NCI-H128 (cell line): Measurements from ENCODE around the gene ATP5IF1.

ENCODE experiments used
- DNase-seq: peaks from one replicate; lab custom pipeline; 2025; ENCODE audit not compliant: unreplicated experiment; lab: John Stamatoyannopoulos, UW

Gene ATP5IF1

DNA sequence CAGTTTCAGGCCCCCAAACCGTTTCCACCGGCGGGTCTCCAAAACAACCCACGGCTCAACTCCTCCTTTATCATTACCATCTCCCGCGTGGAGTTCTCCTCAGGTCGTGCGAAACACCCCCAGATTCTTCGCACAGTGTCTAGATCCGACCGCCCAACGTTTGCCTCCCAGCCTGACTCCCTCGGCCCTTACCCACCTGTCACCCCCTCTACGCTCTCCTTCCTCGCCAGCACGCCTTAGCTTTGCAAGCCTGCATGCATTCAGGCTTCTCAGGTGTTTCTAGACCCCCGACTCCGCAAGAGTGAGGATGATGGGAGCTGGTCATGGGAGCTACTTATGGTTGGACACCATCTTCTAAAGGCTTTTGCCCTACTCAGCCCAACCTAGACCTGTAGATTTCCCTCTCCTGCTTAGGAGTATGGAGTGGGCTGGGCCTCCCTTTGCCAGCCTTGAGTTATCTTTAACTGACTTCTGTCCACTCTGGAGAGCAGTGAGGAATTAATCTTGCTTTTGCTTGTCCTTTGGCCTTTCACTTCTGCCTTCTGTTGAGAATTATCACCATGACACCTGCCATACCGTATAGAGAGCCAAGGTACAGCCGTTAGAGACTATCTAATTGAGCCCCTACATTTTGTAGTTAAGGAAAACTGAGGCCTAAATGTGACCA, 865 bp downstream of the ATP5IF1 start:
- DNase-seq = no peak

GRCh38 chr1:28239004-28239403, 3.1 kb downstream of the ATP5IF1 start:
- no peak for DNase-seq

- no peak for DNase-seq
Observed at GRCh38 chr1:28240024-28240423, 4.1 kb downstream of the ATP5IF1 start.

GRCh38 chr1:28241638-28242241, 5.8 kb downstream of the ATP5IF1 start:
- no peak for DNase-seq

DNA sequence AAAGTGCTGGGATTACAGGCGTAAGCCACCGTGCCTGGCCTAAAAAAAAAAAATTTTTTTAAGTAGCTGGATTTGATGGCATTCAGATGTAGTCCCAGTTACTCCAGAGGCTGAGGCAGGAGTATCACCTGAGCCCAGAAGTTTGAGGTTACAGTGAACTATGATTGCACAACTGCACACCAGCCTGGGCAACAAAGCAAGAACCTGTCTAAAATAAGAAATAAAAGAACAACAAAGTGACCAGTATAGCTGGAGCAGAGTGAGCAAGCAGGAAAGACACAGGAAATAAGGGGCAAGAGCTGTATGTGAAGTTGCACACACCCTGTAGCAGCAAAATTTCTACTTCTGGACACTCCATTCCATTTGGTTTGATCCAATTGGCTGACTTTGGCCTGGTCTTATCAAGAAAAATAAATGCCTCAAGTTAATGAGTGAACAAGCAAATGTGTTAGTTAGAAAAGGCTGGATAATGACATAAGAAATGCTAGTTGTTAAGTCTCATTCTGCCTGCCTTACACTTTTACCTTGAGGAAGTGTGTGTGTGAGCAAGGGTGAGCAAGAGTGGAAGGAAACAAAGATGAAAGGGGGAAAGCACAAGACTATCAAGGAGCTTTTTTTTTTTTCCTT, 7.9 kb downstream of the ATP5IF1 start:
- no peak for DNase-seq

- no peak for DNase-seq
Observed at GRCh38 chr1:28244549-28245251, 8.8 kb downstream of the ATP5IF1 start.

- DNase-seq = no peak
Observed at GRCh38 chr1:28246427-28246832, 10.5 kb downstream of the ATP5IF1 start.

DNA sequence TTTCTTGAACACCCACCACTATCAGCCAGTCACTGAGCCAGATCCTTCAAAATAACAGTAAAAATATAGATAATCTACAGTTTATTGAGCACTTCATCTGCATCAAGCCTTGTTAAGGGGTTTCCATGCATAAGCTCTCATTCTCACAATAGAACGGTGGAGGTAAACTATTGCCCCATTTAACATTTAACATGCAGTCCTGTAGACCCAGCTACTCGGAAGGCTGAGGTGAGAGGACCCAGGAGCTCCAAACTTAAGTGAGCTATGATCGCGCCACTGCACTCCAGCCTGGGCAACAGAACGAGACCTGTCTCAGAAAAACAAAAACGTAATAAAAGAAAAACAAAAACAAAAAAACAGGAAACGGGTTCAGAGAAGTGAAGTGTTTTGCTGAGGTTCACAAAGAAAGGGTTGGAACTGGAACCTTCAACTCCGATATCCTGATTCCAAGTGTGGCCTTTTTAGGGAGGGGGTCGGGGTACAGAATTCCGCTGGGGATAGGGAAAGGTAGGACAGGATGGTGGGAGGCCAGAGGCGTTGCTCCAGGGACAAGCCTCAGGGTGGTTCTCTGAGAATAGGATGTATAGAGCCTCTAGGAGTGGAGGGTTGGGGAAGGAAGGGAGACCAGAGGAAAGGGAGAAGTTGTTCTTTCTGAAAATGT, 11.8 kb downstream of the ATP5IF1 start:
- no peak for DNase-seq

GRCh38 chr1:28248273-28249012, 12.5 kb downstream of the ATP5IF1 start:
- DNase-seq = peak; percentile 39

- DNase-seq = no peak
Observed at GRCh38 chr1:28249013-28249865, 13.3 kb downstream of the ATP5IF1 start.

DNA sequence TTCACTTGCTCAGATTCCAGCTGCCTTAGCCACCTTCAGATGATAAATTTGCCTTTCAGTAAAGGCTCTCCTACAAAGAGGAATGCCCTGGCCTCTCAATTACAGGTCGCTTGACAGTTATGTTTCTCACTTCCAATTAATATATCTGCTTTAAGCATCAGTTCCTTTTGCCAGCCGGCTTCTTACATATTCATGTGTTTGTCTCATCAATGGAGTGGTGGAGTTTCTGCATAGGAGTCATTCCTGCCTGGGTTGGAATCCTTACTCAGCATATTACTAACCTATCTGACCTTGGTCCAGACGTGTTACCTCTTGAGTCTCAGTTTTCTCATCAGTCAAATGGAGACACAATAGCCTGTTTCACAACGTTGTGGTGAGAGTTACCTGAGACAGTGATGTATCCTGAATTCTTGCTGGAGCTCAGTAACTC, 14.0 kb downstream of the ATP5IF1 start:
- DNase-seq = no peak

DNA sequence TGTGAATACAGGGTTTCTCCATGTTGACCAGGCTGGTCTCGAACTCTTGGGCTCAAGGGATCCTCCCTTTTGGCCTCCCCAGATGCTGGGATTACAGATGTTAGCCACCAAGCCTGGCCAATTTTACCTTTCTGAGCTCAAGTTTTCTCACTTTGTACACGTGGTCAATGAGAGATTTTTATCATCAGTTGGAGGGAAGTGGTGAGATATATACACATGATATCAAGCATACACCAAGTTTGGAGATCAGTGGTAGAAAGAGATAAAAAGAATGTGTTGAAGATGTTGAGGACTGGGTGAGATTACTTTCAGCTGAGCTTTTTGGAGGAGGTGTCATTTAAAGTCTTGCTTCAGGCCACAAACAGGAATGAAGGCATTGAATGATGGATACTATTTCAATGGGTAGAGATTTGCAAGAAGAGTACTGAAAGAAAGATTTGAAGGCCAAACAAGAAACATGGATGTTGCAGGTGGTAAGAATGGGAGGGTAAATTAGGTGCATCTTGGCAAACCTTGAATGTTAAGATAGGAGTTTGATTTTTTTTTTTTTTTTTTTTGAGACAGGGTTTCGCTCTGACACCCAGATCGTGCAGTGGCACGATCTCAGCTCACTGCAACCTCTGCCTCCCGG, 20.4 kb downstream of the ATP5IF1 start:
- DNase-seq = no peak

- DNase-seq = no peak
Observed at GRCh38 chr1:28257736-28258135, 21.8 kb downstream of the ATP5IF1 start.

- DNase-seq = no peak
Observed at GRCh38 chr1:28258628-28259251, 22.8 kb downstream of the ATP5IF1 start.

GRCh38 chr1:28259252-28259933, 23.5 kb downstream of the ATP5IF1 start, which contains the start of gene SESN2:
Gene SESN2, plus strand, starts transcription at chr1:28259518. Its CDS starts 330 bp downstream, at chr1:28259848.
- peak; percentile 99 for DNase-seq

GRCh38 chr1:28259934-28260802, 24.2 kb downstream of the ATP5IF1 start:
- DNase-seq = no peak

DNA sequence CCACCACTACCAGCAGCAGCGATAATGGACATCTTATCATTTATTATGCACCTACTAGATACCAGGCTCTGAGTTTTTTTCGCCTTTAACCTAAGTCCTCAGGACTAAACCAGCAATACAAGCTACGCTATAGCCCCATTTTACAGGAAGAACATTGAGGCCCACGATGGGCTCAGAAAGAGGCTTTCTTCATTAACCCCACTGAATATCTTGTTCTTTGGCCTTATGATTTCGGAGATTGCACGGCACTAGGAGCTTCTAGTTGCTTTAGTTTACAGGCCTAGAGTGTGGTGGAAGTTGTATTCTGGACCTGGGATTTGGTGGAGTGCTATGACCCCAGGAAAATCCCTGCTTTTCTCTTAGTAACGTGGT, 24.9 kb downstream of the ATP5IF1 start:
- DNase-seq = no peak
